Kidney epithelial cell (primary cell): Measurements from ENCODE around the gene OR5T1. TPM values are rescaled to one million over a fixed set of nuclear protein-coding genes. Genes with fewer than 3 reads are reported as not detected.

Source experiments
- DNase-seq: peaks from one replicate; pipeline ENCODE4 v3.0.0-alpha.2; 2010; ENCODE audit warnings: low read depth
- H3K27me3 ChIP-seq: 2 replicates; pipeline ENCODE4 v1.6.0; 2011; ENCODE audit warnings: low read length; ENCODE audit not compliant: control insufficient read depth, insufficient read depth
- H3K36me3 ChIP-seq: 2 replicates; pipeline ENCODE4 v1.5.1; 2011; ENCODE audit warnings: low read length; ENCODE audit not compliant: control insufficient read depth, insufficient read depth
- H3K4me3 ChIP-seq: 2 replicates; pipeline ENCODE4 v1.5.1; 2011; ENCODE audit warnings: low read depth, mild to moderate bottlenecking, control low read depth, low read length
- total RNA-seq: library from RNA; depleted of rRNA; stranded (reverse); fragments of >200 nt; gene quantifications from 2 replicates; pipeline ENCODE4 v1.2.3, GENCODE V29; 2015
- TF ChIP-seq, protein P1 (sequence below): IDR thresholded peaks from 2 replicates; pipeline ENCODE4 v1.5.1; 2011; ENCODE audit warnings: mild to moderate bottlenecking, moderate library complexity, low read length, control low read depth, inconsistent platforms; ENCODE audit not compliant: insufficient read depth, poor library complexity, severe bottlenecking

The OR5T1 gene
- total RNA-seq = not detected in 2 replicates

DNA sequence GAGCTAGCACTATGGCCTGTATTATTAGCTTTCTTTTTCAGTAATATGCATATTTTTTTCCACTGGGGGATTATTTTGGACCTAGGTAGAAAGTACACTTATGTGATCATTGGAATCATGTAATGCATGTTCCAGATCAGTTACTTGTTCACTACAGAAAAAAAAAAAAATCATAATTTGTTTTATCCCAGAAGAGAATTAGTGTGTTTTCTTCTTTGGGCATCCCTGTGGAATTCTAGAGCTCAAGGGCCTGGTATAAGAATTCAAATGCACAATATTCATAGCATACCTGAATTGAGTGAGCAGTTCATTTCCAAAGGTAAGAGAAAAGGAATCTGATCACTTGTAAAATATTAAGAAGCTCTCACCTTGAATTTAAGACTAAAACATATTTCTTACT lies at the start of gene OR5T1:
TSS of gene OR5T1 (plus strand) at position 301 of the 400 bp plus-strand sequence. CDS start 1,485 bp downstream, outside the sequence.
- Histone ChIP-seq H3K27me3 (no peaks in the 10 kb centered on the region), H3K36me3 (no peaks in the 10 kb centered on the region), H3K4me3 (no peak within 1 kb of the TSS)
- TF ChIP-seq, protein P1, sequence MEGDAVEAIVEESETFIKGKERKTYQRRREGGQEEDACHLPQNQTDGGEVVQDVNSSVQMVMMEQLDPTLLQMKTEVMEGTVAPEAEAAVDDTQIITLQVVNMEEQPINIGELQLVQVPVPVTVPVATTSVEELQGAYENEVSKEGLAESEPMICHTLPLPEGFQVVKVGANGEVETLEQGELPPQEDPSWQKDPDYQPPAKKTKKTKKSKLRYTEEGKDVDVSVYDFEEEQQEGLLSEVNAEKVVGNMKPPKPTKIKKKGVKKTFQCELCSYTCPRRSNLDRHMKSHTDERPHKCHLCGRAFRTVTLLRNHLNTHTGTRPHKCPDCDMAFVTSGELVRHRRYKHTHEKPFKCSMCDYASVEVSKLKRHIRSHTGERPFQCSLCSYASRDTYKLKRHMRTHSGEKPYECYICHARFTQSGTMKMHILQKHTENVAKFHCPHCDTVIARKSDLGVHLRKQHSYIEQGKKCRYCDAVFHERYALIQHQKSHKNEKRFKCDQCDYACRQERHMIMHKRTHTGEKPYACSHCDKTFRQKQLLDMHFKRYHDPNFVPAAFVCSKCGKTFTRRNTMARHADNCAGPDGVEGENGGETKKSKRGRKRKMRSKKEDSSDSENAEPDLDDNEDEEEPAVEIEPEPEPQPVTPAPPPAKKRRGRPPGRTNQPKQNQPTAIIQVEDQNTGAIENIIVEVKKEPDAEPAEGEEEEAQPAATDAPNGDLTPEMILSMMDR = no peak
- DNase-seq = no peak

DNA sequence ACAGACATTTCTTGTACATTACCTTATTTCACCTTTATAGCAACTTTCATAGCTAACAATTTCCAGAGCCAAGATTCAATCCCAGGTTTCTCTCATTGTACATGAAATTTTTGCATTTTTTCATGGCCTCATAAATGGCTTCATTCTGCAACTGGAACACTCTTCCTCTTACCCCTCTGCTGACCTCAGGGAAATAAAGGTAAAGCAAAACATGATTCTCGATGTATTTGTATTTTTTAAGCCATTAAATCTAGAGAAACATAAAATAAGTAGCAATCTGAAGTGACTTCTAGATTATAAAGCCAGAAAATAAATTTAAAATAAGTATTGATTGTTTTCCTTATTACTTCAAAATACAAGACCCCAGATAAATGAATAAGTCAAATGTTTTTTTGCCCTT lies 39.8 kb upstream of the OR5T1 start, which contains the start of gene OR5T2:
TSS of gene OR5T2 (minus strand) at position 101 of the 400 bp plus-strand sequence. CDS start 1,193 bp downstream, outside the sequence.
- Histone ChIP-seq H3K4me3 (no peak within 1 kb of the TSS), H3K27me3 (no peaks in the 10 kb centered on the region), H3K36me3 (no peaks in the 10 kb centered on the region)
- TF ChIP-seq, protein P1 = no peak
- DNase-seq = no peak

DNA sequence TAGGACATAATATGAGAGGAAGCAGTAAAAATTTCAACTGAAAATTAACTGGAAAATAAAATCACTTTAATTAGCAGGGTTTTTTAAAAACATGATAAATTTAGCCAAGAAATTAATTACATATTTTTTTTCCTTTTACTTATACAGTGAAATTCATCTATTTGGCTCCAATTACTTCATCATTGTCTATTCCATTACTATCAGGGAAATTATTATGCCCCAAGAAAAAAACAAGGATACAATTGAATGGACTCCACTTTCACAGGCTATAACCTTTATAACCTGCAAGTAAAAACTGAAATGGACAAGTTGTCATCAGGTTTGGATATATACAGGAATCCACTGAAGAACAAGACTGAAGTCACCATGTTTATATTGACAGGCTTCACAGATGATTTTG lies 22.0 kb upstream of the OR5T1 start, which contains the start of gene OR5T3:
TSS of gene OR5T3 (plus strand) at position 301 of the 400 bp plus-strand sequence. CDS start at position 301, 0 bp downstream.
- no peak within 1 kb of the TSS for H3K4me3 ChIP-seq
- DNase-seq = no peak
- H3K36me3 ChIP-seq = no peaks in the 10 kb centered on the region
- H3K27me3 ChIP-seq = no peaks in the 10 kb centered on the region
- TF ChIP-seq, protein P1 = no peak

DNA sequence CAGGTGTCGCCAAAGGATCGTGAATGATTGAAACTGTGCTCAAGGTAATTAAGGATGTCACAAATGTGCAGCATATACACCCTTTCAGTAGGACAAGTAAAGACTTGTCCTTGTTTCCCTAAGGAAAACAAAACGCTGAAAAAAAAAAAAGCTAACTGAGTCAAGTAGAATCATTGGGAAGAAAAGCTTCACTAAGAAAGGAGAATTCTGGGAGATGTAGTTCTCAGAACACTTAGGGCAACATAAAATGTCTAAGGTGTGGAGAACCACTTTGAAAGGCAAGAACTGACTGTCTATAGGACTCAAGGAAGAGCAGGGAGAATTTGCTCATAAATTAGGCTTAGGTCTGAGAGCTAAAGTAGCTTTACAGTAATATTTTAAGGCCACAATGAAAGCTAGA lies 2.9 kb upstream of the OR5T1 start:
- no peak overlapping the region for H3K4me3 ChIP-seq
- no peak for DNase-seq
- TF ChIP-seq, protein P1 = no peak
- no peaks in the 10 kb centered on the region for H3K36me3 ChIP-seq
- H3K27me3 ChIP-seq = no peaks in the 10 kb centered on the region

DNA sequence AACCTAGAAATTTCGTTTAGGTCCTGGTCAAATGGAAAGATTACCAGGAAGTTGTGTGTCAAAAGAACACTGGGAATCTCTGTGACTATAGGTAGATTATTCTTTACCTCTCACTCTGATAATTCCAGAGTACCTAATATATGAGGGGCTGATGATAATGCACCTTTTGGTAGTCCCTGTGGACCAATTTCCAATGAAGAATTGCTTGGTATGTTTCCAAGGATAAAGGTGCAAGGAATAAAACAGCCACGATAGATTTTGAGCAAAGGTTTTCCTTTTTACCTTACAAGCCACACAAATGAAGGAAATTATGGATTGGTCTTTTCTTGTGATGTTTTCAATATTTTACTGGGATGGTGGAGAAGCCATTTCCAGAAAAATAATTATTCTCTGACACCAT lies 18.2 kb downstream of the OR5T1 start, which contains the start of gene OR8H1:
TSS of gene OR8H1 (minus strand) at position 101 of the 400 bp plus-strand sequence. CDS start 1,192 bp downstream, outside the sequence.
- TF ChIP-seq, protein P1 = no peak
- H3K36me3 ChIP-seq = no peaks in the 10 kb centered on the region
- no peaks in the 10 kb centered on the region for H3K27me3 ChIP-seq
- no peak within 1 kb of the TSS for H3K4me3 ChIP-seq
- DNase-seq = no peak

DNA sequence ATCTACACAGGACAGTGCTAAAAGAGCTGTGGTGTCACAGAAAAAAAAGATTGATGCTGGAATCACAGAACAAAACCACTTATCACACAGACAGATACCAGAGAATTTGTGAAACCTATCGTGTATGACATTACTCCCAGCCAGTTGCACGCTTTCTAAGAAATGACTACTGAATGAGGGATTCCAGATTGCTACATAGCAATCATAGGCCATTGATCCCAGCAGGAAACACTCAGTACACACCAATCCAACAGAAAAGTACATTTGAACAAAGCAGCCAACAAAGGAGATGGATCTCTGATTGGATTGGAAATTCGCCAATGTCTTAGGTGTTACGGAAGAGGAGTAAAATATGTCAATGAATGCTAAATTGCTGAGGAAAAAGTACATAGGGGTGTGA lies 22.9 kb downstream of the OR5T1 start:
- DNase-seq = no peak
- no peak overlapping the region for H3K4me3 ChIP-seq
- no peaks in the 10 kb centered on the region for H3K27me3 ChIP-seq
- TF ChIP-seq, protein P1 = no peak
- H3K36me3 ChIP-seq = no peaks in the 10 kb centered on the region
